Peyer's patch (tissue), 4 donors: Measurements from ENCODE around the gene DDRGK1.

Source experiments
- POLR2A ChIP-seq, 2 donors: fragments of 450-650 bp; IDR thresholded peaks; one replicate each; pipeline ENCODE4 v1.5.1; 2017; ENCODE audit warnings: antibody characterized with exemption in 2 of 2, mild to moderate bottlenecking in 2 of 2, moderate library complexity in 2 of 2
- TF ChIP-seq, protein P1 (sequence below), 6 experiments: fragments of 450-650 bp in 4 of 6; fragments of 200-600 bp in 2 of 6; sonication (generic) in 1 of 6; IDR thresholded peaks; one replicate each; pipeline ENCODE4 v1.5.1; 2017 to 2019; ENCODE audit warnings: antibody characterized with exemption in 6 of 6, mild to moderate bottlenecking in 3 of 6, moderate library complexity in 1 of 6

DNA sequence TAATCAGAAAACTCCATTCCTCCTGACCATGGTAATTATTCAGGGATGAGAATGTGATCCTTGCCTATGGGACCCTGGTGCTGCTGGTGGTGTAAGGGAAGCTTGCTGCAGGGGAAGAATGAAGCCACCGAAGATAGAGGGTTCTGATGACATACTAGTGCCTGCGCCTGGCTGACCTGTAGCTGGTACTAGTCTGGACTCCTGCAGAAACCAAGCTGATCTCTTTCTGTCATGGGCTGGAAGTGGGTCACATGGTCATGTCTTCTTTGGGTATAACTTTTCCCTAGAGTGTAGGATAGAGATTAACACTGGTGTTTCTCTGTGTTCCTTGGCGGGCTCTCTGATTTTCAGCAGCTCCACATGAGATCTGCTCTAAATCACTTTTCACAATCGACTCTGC is 43.2 kb upstream of the DDRGK1 start:
- TF ChIP-seq, protein P1, sequence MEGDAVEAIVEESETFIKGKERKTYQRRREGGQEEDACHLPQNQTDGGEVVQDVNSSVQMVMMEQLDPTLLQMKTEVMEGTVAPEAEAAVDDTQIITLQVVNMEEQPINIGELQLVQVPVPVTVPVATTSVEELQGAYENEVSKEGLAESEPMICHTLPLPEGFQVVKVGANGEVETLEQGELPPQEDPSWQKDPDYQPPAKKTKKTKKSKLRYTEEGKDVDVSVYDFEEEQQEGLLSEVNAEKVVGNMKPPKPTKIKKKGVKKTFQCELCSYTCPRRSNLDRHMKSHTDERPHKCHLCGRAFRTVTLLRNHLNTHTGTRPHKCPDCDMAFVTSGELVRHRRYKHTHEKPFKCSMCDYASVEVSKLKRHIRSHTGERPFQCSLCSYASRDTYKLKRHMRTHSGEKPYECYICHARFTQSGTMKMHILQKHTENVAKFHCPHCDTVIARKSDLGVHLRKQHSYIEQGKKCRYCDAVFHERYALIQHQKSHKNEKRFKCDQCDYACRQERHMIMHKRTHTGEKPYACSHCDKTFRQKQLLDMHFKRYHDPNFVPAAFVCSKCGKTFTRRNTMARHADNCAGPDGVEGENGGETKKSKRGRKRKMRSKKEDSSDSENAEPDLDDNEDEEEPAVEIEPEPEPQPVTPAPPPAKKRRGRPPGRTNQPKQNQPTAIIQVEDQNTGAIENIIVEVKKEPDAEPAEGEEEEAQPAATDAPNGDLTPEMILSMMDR (IDR thresholded peaks at IDR 0.05), result no peak
- TF ChIP-seq POLR2A (IDR thresholded peaks at IDR 0.05), result no peak
